ENCODE data around the gene SORCS2.

The SORCS2 gene

DNA sequence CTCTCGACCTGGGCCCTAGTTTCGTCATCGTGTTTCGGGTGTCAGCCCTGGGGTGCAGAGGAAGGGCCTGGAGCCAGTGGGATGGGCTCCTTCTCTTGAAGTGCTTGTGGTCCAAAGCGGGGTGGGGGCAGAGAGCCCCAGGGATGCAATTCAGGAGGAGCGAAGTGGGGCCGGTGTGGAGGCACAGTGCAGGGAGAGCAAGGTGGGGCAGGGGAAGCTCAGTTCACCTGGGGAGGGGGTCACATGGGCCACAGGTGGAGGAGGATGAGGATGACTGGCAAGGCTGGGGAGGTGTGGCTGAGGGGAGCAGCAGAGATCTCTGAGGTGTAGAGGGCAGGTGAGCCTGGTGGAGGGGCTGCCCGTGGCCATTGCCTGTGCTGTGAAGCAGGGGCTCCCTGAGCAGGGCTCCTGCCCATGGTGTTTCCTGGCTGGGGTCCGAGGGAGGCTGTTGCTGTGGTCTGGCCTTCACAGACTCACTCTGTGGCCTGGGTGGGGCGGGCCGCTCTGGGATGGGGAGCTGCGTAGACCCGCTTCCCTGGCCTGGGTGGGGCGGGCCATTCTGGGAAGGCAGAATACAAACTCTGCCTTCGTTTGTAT, 6.9 kb downstream of the SORCS2 start:
- TF ChIP-seq SIN3A (IDR thresholded peaks at IDR 0.05; ENCODE audit: borderline replicate concordance, insufficient read depth, low read length) (no peak), FOXP2 (optimal IDR thresholded peaks at IDR 0.05; ENCODE audit: borderline replicate concordance, extremely low read depth, extremely low read length, insufficient read depth) (no peak), TAF1 (IDR thresholded peaks at IDR 0.05; ENCODE audit: borderline replicate concordance, insufficient read depth, low read length) (no peak), POLR2AphosphoS5 (IDR thresholded peaks at IDR 0.05; ENCODE audit: low read depth, low read length) (no peak)
- TF ChIP-seq, protein P1, sequence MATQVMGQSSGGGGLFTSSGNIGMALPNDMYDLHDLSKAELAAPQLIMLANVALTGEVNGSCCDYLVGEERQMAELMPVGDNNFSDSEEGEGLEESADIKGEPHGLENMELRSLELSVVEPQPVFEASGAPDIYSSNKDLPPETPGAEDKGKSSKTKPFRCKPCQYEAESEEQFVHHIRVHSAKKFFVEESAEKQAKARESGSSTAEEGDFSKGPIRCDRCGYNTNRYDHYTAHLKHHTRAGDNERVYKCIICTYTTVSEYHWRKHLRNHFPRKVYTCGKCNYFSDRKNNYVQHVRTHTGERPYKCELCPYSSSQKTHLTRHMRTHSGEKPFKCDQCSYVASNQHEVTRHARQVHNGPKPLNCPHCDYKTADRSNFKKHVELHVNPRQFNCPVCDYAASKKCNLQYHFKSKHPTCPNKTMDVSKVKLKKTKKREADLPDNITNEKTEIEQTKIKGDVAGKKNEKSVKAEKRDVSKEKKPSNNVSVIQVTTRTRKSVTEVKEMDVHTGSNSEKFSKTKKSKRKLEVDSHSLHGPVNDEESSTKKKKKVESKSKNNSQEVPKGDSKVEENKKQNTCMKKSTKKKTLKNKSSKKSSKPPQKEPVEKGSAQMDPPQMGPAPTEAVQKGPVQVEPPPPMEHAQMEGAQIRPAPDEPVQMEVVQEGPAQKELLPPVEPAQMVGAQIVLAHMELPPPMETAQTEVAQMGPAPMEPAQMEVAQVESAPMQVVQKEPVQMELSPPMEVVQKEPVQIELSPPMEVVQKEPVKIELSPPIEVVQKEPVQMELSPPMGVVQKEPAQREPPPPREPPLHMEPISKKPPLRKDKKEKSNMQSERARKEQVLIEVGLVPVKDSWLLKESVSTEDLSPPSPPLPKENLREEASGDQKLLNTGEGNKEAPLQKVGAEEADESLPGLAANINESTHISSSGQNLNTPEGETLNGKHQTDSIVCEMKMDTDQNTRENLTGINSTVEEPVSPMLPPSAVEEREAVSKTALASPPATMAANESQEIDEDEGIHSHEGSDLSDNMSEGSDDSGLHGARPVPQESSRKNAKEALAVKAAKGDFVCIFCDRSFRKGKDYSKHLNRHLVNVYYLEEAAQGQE (IDR thresholded peaks at IDR 0.05; ENCODE audit: insufficient read depth in 1 of 2, low read depth in 2 of 2, low read length in 2 of 2), result no peak

DNA sequence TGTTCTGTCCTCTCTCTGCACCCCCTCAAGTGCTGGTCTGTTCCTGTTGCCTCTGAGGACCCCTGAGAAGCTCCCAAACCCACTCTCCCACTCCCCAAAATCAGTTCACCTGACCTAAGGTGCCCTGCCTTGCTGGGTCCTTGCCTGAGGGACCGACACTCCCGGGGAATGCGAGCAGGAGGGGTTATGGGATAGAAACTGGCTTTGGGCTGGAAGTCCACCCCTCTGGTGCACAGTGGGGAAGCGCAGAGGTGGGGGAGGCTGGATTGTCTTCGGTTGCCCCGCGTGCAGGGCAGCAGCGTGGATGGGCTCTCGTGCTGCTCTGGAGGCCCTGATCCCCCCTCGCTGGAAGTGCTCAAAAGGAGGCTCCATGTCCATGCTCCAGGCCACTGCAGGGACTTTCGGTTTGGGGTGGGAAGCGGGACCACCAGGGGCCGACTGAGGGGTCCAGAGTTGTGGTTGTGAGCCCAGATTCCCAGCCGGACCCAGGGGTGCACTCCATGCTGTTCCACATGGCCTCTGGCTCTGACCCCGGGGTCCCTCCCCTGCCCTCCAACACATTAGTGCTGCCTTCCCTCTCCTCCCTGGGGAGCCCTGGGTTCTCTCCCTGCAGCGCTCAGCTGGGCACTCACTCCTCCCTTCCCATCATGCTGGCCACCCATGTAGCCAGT, 7.6 kb downstream of the SORCS2 start:
- TF ChIP-seq, protein P1 (IDR thresholded peaks at IDR 0.05; ENCODE audit: insufficient read depth in 1 of 2, low read depth in 2 of 2, low read length in 2 of 2), result no peak
- TF ChIP-seq POLR2AphosphoS5 (IDR thresholded peaks at IDR 0.05; ENCODE audit: low read depth, low read length), result no peak
- no peak for TF ChIP-seq SIN3A (IDR thresholded peaks at IDR 0.05; ENCODE audit: borderline replicate concordance, insufficient read depth, low read length)
- no peak for TF ChIP-seq FOXP2 (optimal IDR thresholded peaks at IDR 0.05; ENCODE audit: borderline replicate concordance, extremely low read depth, extremely low read length, insufficient read depth)
- no peak for TF ChIP-seq TAF1 (IDR thresholded peaks at IDR 0.05; ENCODE audit: borderline replicate concordance, insufficient read depth, low read length)

DNA sequence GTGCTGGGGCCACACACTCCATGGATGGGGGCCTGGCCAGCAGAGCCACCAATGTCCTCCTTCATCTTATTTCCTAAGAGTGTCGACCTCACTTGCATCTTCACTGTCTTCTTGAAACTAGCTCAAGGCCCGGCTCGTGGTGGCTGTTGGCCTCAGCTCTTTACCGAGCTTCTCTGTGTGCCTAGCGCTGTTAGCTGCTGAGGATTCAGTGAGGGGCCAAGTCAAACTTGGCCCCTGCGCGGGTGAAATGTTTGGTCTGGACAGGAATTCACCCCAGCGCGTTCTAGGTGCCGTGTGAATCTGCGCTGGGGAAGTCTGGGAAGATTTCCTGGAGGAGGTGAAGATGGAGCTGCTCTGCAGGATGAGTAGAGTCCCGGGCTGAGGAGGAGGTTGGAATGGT, 8.5 kb downstream of the SORCS2 start:
- TF ChIP-seq, protein P1 (IDR thresholded peaks at IDR 0.05; ENCODE audit: insufficient read depth in 1 of 2, low read depth in 2 of 2, low read length in 2 of 2), result no peak
- TF ChIP-seq SIN3A (IDR thresholded peaks at IDR 0.05; ENCODE audit: borderline replicate concordance, insufficient read depth, low read length) (no peak), FOXP2 (optimal IDR thresholded peaks at IDR 0.05; ENCODE audit: borderline replicate concordance, extremely low read depth, extremely low read length, insufficient read depth) (no peak), POLR2AphosphoS5 (IDR thresholded peaks at IDR 0.05; ENCODE audit: low read depth, low read length) (no peak), TAF1 (IDR thresholded peaks at IDR 0.05; ENCODE audit: borderline replicate concordance, insufficient read depth, low read length) (no peak)

DNA sequence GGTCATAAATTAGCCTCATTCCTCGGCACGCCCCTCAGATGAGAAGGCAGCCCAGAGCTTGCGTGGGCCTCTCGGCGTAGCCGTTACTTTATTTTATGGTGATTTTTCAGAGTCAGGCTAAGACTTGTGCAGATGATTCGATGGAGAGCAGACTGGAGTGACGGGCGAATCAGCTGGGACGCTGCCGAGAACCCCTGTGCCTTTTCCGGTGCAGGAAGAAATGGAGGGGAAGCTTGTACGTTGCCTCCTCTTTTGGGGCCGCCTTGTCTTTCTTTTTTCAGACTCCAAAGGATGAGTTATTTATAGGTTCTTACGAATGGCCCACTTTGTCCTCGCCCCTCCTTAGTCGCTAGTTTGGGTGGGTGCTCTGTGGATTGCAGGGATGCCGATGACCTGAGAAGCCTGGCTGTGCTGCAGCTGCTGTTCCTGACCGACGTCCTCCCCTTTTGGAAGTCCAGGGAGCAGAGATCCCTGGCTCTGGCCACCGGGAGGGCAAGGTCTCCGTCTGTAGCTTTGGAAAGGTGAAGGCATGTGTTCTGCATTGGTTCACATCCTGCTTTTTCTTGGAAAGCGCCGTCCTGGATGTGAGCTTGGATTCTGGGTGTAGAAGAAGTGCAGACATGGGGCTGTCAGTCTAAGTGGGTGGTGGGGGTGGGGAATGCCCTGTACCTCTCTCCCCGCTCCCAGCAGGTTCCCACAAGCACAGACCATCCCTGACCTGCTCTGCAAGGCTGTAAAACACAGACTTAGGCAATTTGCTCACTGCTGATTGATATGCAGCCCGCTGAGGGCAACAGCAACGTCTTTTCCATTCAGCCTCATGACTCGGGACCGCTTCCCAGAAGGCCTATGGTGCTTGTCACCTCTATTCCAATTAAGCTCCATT, 9.3 kb downstream of the SORCS2 start:
- no peak for TF ChIP-seq TAF1 (IDR thresholded peaks at IDR 0.05; ENCODE audit: borderline replicate concordance, insufficient read depth, low read length)
- TF ChIP-seq POLR2AphosphoS5 (IDR thresholded peaks at IDR 0.05; ENCODE audit: low read depth, low read length), result no peak
- TF ChIP-seq, protein P1 (IDR thresholded peaks at IDR 0.05; ENCODE audit: insufficient read depth in 1 of 2, low read depth in 2 of 2, low read length in 2 of 2), result no peak
- TF ChIP-seq SIN3A (IDR thresholded peaks at IDR 0.05; ENCODE audit: borderline replicate concordance, insufficient read depth, low read length), result no peak
- no peak for TF ChIP-seq FOXP2 (optimal IDR thresholded peaks at IDR 0.05; ENCODE audit: borderline replicate concordance, extremely low read depth, extremely low read length, insufficient read depth)

Measured in PFSK-1 (cell line).